HG02970 (cell line): ENCODE results near the gene TEAD2.

ENCODE experiments used
- ATAC-seq: cut with Tn5 transposase; IDR thresholded peaks from one replicate; pipeline ENCODE4 v1.9.1; 2021; ENCODE audit warnings: mild to moderate bottlenecking, moderate library complexity, moderate number of reproducible peaks; ENCODE audit not compliant: unreplicated experiment, low FRiP score

Gene TEAD2

GRCh38 chr19:49349567-49349966 lies 12.6 kb downstream of the TEAD2 start:
- ATAC-seq, result no peak

GRCh38 chr19:49348305-49349189 lies 13.7 kb downstream of the TEAD2 start:
- ATAC-seq, result no peak

GRCh38 chr19:49347835-49348234 lies 14.4 kb downstream of the TEAD2 start:
- no peak for ATAC-seq

- no peak for ATAC-seq
Observed at GRCh38 chr19:49347191-49347590, 15.0 kb downstream of the TEAD2 start.

- no peak for ATAC-seq
Observed at GRCh38 chr19:49344505-49345423, 17.5 kb downstream of the TEAD2 start.

- ATAC-seq, result no peak
Observed at GRCh38 chr19:49343123-49343522, 19.1 kb downstream of the TEAD2 start.

- no peak for ATAC-seq
Observed at GRCh38 chr19:49342291-49342721, 19.9 kb downstream of the TEAD2 start.

- no peak for ATAC-seq
Observed at GRCh38 chr19:49340865-49341718, 21.1 kb downstream of the TEAD2 start.

GRCh38 chr19:49340069-49340864 lies 21.9 kb downstream of the TEAD2 start:
- peak; percentile 71 for ATAC-seq

GRCh38 chr19:49339301-49340068 lies 22.7 kb downstream of the TEAD2 start:
- no peak for ATAC-seq

- no peak for ATAC-seq
Observed at GRCh38 chr19:49338691-49339300, 23.4 kb downstream of the TEAD2 start.

GRCh38 chr19:49338023-49338677 lies 24.1 kb downstream of the TEAD2 start:
- ATAC-seq, result no peak

GRCh38 chr19:49337267-49338022 lies 24.8 kb downstream of the TEAD2 start:
- ATAC-seq, result no peak

- ATAC-seq, result no peak
Observed at GRCh38 chr19:49336482-49337266, 25.5 kb downstream of the TEAD2 start.

- ATAC-seq, result no peak
Observed at GRCh38 chr19:49335784-49336481, 26.3 kb downstream of the TEAD2 start.
